Activated T-cell treated with anti-CD3 and anti-CD28 coated beads for 48 hours (primary cell): Measurements from ENCODE around the gene ETS1.

Experiments used
- DNase-seq: peaks from one replicate; pipeline ENCODE4 v3.0.0-alpha.2; 2020; ENCODE audit warnings: low read depth

ETS1 gene

DNA sequence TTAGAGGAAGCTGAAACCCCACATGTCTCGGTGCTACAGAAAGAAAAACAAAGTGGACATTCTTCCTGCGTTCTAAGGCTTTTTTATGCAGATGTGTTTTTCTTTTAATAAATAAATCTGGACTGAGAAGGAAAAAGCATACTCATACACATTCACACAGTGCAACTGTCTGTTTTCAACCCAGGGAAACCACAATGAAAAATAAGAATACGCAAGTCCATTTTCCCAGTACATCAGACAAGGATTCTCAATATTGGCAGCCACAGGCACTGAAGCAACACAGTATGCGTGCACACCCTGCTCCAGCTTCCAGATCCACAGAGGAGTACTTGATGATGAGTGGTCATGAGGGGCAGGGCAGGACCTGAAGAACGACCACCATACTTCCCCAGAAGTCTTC is 86.9 kb downstream of the ETS1 start:
- DNase-seq = no peak

DNA sequence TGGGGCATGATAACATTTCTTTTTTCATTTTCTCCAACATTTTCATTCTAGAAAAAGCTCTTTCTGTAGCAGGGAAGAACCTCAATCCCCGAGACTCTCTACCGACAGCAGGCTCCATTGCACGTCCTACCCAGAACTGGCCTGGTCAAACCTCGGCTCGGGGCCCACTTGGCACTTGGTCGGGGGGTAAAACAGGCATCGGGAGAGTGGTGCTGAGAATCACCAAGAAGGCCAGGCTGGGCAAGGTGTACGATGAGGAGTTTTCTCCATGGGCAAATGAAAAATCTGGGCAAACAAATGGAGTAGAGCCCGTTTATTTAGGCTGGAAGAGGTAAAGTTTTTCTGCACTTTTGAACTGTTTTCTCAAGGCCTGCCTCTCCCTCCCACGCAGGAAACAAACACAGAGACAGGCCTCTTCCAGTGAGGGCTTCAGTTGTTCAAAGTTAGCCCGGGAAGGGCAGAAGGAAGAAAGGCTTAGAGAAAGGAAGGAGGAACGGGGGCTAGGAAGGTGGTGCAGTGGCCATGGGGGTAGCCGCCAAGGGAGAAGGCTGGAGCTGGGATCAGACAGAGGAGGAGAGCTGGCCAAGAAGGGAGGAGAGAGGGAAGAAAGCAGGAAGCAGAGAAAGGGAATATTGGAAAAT is 87.6 kb downstream of the ETS1 start:
- no peak for DNase-seq

DNA sequence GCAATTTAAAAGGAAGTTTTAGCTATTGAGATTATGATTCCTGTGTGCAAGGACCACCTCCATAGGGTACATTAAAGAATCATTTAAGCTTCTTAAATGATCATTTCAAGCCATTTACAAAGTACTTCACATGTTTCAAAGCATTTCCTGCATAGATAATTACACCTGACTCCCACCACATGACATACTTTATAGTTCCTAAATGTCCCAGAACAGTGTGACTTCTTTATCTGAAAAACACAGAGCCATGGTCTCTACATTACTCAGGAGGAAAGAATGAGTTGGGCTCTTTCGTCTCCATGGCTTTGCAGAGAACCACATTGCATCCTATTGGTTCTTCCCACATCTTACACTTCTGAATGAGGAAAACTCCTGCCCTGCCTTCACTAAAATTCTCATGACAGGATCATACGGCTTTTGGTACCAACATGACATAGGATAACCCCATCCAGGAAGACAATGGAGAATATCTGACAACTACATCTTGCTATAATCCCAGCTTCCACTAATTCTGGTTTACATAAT is 88.6 kb downstream of the ETS1 start:
- DNase-seq = no peak

DNA sequence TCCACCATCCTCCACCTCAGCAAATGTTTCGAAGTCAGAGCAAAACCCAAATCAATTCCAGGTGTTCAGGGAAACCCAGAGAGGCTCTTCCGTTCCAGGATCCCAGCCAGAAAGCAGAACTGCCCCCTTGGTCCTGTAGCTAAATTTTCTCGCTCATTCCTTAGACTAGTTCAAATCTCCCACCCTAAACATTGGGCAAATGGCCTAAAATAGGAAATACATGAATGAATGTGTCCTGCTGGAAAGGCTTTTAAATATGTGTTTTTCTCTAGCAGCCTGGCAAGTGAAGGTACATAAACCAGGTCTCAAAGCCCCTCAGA is 89.6 kb downstream of the ETS1 start:
- DNase-seq = no peak

DNA sequence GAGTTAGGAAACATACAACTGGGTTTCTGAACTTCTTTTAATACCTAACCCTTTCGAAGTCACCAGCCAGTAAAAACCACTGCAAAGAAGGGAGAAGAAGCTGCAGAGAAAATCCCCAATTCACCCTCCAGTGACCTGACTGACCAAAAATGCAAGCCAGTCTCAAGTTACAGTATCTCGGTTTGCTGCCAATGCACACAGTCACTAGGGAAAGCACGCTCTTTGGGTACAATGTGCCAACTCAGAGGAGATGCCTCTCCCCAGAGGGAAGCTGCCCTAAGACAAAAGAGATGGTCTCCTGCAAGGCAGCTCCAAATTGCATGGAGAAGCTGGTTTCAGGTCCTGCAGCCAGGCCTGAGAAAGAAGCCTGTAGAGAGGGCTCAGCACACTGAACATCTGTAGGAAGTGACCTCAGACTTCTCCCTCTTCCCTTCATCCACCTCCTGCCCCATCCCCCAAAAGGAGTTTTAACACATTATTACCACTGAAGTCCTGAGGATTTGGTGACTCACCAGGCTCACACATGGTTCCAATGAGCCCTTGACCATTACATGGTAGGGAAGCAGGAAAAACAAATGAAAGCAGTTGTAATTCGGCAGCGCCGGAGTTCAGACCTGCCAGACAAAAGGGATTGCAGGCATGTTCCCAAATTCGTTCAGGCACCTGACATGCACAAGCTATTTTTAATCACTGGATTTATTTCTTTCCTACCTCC is 90.1 kb downstream of the ETS1 start:
- DNase-seq = no peak

DNA sequence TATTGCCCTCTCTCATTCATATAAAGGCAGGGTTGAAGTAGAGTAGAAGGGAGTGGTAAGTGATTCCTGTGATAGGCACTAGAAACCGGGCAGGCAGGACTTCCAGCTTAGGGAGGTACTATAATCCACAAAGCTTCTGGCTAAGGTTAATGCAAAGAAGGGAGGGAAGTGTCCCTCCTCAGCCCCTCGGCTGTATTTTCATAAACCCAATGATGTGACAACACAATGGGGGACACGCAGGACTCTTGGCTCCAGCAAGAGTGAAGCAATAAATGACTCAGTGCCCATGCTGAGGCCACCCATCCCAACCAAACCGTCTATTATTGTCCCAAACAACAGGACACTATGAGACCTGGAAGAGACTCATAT is 90.7 kb downstream of the ETS1 start:
- DNase-seq = no peak

DNA sequence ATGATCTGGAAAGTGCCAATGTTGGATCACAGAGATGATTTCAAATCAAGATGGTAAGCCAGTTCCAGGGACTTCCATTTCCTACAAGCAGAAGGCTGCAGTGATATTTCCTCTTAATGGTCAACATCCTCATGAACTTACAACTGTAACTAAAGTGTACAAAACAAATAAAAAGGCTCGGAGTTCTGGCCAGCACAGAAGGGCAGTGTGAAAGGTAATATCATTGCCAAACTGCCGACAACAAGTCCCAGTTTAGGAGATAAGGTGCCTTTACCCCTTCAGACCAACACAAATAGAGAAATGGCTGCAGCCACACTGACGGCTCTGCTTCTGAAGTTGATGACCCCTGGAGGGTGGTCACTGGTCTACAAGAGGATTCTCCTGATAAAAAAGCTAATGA is 91.1 kb downstream of the ETS1 start:
- DNase-seq = no peak

DNA sequence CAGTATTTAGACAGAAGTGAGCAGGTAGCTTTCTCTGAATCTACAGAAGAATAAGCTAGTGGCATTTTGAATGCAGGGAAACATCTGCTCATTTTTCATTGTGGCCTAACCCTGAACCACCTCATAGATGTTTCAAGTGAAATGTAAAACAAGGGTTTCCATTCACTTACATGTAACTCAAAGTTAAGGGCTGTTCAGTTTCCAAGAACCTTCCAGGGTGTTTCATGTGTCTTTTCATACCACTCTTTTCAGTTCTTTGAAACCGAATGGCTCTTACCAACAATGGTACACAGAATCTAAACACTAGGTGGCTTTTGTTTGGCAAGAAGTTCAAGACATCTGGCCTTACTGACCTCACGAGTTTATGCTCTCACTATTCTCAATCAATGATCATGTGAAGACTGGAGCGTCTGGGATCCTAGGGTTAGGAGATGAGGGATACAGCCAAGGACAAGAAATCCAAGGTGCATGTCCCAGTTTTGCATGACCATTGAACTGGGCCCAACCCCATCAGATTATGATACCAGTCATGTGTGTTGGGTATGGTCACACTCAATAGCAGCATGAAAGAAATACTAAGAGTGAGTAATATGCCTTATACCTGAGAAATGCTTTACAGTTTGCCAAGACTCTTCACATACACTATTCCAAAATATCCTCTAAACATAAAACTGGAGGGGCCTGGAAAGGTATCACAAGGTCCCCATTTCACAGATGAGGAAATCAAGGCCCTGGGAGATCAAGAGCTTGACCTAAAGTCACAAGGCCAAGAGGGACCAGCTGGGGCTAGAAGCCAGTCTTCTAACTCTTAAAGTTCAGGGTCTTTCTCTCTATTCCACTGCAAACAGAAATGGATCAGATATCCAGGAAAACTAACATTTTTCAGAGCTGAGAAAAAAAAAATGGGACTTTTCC is 92.7 kb downstream of the ETS1 start:
- no peak for DNase-seq

DNA sequence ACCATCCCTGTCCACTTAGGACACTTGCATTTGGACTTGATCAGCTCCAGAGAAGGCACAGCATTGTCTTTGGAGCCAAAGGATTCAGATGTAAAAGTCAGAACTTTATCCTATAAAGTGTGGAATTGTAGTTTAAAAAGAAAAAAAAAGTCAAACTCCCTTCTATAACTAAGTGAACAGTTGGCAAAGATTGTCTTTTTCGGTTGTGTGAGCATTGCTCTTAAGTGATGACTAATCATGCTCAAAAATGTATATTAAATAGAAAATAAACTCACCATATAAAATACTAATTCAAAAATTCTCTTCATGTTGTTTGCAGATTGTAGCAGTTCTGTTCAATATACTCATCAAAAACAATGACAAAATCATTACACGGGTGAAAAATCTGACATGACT is 93.8 kb downstream of the ETS1 start:
- DNase-seq = no peak

DNA sequence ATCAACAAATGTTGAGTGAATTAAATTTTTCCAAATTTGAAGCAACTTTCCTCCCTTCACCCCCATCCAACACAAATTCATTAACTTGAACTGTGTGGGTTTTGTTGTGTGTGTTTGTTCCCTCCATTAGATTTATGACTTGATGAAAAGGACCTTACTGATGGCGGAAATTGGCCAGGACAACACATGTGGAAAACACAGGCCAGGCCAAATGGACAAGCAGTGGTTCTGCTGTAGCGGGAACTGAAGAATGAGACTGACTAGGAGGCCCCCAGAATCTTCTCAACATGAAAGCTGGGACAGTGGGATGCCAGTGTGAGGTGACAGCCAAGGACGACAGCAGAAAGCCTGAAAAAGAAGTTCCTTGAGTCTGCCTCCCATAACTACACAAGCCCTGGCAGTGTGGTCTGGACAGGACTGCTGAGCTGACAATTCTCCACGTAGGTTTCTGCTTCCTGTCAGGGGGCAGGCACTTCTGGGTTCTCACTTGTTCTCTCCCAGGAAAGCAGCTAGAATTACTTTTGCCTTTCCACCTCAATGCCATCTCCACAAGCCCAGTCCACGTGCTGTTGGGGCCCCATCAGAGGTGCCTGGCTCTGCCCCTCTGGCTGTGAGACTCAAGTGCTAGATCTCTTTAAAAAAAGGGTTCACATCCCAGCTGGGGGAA is 94.3 kb downstream of the ETS1 start:
- no peak for DNase-seq

DNA sequence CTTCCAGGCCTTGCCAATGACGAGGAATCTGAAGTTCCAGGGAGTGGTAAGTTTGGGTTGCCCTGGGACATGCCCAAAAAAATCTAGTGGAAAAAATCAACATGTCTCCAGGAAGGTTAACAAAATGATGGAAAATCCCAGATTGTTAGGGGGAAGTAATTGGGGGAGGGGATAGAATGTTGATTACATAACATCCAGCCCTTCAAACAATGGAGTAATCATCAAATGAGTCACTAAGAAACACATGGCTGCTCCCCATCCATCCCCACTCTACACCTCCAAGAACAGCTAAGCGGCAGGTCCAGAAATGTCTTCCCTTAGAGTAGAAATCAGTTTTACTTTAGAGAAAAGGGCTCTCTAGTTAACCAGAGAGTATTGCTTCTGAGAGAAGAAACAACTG is 94.9 kb downstream of the ETS1 start:
- no peak for DNase-seq

DNA sequence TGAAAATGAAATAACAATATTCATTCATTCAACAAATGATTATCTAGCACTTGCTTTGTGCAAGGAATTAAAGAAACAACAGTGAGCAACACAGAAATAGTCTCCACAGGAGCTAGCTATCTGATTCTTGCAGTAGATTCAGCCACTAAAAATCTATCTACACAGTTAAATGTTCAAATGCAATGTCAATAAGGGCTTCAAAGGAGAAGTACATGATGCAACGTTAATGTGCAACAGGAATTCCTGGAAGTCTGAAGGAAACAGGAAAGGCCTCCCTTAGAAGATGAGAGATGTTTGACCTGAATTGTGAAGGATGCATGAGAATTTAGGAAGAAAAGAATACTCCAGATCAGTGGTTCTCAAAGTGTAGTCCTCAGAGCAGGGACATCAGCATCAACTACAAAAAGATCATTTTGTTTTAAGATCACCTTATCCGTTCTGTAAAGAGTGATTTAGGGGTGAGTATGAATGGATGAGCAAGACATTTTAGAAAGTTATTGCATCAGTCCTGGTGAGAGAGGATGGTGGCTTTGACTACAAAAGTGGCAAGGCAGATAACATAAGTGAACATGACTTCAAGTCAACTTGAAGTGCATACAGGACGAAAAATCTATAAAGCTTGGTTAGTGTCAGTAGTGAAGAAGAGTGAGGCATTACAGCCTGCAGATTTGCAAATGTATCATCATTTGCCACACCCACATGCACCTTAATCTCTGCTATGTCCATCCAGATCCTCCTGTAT is 96.0 kb downstream of the ETS1 start:
- DNase-seq = no peak

DNA sequence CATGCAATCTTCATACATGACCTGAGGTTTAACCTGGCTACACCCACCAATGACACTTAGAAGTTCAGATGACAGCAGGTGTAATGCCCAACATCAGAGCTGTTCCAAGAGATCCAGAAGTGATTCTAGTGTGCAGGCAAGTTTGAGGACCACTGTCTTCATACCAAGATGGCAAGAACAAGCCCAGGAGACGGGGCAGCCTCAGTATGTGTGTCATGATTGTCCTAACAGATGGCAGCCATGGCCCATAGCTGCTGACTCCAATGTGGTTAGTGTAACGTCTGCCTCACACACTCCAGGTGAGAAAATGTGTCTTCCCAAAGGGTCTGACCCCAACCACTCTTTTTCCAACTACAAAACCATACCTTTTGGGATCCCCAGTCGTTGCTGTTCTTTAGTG is 97.3 kb downstream of the ETS1 start:
- no peak for DNase-seq

DNA sequence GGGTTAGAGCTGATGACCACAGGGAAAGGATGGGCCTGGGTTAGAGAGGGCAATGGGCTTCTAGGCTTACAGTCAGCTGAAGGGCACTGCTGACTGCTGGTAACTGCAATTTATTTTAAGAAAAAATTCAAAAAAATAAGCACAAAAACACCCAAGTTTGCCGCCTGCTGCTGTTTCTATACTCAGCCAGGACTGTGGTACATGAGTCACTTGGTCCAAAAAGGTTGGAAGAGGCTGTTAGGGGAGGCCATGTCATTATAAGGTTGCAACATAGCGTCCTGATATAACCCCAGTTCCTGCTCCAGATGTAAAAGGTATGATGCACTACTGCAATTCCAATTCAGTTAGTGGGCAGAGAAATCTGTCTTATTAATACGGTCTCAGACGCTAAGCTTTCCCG is 98.9 kb downstream of the ETS1 start:
- DNase-seq = no peak

DNA sequence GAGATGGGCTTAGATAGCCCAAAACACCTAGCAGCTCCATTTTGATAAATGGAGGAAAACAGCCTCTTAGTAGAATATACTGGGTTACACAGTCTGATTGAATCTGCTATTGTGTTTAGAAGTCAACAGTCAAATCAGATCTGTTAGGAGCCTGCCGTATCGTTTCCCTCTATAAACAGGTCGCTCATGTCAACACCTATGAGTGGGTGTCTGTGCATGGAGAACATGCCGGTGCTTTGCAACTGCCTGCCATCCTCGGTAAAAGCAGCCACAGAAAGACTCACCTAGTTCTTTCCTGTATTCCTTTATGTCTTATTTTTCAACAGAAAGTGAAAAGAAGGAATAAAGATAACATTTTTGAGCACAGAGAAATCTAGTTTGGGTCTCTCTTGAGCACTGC is 99.4 kb downstream of the ETS1 start:
- no peak for DNase-seq

DNA sequence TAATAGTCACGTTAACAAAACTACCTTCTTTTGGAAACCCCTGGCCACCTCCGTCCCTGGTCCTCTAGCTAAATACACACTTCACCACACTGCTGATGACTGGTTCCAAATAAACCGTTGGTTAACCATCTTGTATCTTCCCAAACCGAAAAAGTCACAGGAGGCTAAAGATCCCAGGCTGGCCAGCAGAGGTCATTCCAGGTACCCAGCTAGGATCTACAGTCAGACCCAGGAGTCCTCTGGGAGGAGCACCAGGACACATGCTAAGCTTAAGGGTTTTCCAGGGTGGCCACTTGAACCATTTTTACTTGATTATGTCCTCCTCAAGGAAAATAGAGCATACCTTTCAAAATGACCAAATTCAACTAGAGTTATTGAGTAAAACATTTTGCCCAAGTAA is 103.2 kb downstream of the ETS1 start:
- DNase-seq = no peak

DNA sequence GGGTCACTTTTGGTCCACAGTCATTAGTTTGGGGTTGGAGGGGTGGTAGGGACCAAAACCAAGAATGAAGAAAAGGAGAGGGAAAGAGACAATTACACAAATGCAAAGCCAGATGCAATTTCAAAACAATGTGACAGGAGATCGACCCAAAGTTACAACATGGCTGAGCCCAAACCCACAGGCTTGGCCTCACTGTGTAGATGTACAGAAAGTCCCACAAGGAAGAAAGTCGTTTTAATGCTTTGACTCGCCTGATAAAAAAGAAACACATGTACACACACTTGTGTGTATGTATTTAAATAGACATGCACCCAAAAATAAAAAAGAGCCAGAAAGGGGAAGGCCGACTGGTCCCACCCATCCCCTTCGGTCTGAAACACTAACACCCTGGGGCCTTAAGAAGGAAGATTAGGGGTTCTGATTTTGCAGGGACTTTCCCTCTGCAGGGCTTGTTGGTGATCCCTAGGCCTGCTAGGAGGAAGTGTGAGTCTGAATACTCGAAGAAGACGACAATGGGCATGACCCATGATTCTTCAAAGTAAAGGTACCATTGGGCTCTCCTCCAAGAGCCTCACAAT is 104.1 kb downstream of the ETS1 start:
- DNase-seq = no peak

DNA sequence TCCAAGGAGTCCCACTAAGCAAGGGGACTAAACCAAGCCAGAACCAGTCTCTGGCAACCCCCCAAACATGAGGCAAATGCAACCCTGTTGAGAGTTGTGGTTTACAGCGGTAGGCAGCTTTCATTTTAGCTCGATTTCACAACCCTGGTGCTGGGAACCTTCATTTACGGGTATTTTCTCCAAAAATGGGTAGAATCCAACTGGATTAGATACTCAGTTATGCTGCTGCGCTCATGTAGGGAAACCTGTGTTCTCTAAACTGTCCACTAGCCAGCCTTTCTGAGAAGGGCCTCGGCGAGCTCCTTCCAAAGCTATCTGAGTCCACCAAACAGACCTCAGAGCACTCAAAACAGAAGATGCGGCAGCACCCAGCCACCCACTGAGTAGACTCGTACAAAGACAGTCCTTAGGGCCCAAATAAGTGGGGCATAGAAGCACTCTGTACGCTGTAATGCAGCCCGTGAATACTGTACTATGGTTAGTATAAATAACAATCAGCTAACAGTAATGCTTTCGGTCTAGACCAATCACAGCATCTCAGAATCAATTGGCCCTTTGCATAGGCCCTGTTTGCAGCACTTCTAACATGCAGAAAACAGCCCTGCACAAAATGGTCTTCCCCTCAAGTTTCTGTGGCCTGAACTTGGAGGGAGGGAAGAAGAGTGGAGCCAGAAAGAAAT is 104.7 kb downstream of the ETS1 start:
- no peak for DNase-seq

DNA sequence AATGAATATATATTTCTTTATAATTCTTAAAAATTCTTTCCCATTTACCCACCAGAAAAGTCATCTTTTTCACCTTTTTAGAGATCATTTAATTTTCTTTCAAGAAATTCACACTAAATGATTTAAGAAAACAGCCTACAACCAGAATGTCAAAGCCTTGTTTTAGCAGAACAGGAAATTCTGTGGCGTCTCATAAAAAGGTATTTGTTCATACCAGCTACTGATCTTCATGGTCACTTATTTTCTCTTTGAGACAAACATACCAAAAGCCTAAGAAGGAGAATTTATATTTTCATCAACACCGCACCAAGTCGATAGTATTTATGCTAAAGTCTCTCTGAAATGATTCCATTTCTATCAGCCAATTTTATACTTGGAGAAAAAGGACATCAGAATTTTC is 105.3 kb downstream of the ETS1 start:
- no peak for DNase-seq

DNA sequence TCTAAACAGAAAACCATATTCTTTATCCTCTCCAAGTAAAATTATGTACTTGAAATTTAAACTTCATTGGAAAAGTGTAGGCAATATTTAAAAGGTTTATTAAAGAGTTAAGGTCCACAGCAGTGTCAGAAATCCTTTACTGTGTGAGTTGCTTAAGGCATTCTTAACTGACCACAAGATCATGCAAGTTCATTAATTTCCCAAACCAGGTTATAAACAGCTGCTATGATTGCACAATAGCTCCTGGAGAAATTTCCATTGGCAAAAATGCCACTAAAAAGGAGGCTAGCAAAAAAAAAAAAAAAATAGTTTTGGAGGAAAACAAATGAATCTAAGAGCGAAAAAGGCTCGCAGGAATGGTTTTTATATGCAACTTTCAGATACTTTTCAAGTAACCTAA is 106.2 kb downstream of the ETS1 start:
- no peak for DNase-seq

DNA sequence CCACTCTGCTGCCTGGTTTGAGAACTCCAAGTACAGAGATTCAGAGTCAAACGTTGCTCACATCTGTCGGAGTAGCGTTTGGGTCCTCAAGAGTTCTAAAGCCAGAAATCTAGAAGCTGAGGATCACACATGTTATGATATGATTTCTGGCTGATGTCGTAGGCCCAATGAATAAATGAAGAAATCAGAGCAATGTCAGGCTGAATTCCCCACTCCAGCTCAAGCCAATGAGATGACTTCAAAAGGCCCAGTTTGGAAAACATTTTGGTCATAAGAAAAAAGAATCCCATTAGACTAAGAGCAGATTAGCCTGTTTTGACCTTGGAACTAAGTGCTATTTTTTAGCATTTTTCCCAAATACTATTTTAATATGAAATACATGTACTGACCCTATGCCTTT is 106.7 kb downstream of the ETS1 start:
- no peak for DNase-seq
